Mucosa of stomach (tissue), 1 donor: ENCODE measurements around the gene NFE2L3.
"Not testable (repeated sequence)": the region's sequence is repeated elsewhere in the genome, so short reads cannot be mapped to it uniquely, and the experiment has no call there.

Source experiments
- H3K27me3 ChIP-seq: one replicate; pipeline ENCODE4 v1.7.0; 2013; ENCODE audit warnings: mild to moderate bottlenecking, low read length; ENCODE audit not compliant: control insufficient read depth, insufficient read depth
- H3K36me3 ChIP-seq: one replicate; pipeline ENCODE4 v1.7.0; 2013; ENCODE audit warnings: low read length; ENCODE audit not compliant: control insufficient read depth, insufficient read depth
- H3K4me1 ChIP-seq: one replicate; pipeline ENCODE4 v1.7.0; 2013; ENCODE audit warnings: mild to moderate bottlenecking, low read length; ENCODE audit not compliant: control insufficient read depth, insufficient read depth
- H3K4me3 ChIP-seq: one replicate; pipeline ENCODE4 v1.7.0; 2013; ENCODE audit warnings: low read length
- H3K9ac ChIP-seq: one replicate; pipeline ENCODE4 v1.7.0; 2013; ENCODE audit warnings: mild to moderate bottlenecking, low read length, moderate library complexity
- H3K9me3 ChIP-seq: one replicate; pipeline ENCODE4 v1.7.0; 2013; ENCODE audit warnings: mild to moderate bottlenecking, low read length, moderate library complexity; ENCODE audit not compliant: control insufficient read depth
- donor health status: Pancreatic carcinoma.

The NFE2L3 gene

DNA sequence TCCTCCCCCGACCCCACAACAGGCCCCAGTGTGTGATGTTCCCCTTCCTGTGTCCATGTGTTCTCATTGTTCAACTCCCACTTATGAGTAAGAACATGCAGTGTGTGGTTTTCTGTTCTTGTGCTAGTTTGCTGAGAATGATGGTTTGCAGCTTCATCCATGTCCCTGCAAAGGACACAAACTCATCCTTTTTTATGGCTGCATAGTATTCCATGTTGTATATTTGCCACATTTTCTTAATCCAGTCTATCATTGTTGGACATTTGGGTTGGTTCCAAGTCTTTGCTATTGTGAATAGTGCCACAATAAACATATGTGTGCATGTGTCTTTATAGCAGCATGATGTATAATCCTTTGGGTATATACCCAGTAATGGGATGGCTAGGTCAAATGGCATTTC lies 11.8 kb downstream of the NFE2L3 start:
- not testable (repeated sequence) for H3K9ac ChIP-seq, H3K36me3 ChIP-seq, H3K4me3 ChIP-seq, H3K27me3 ChIP-seq, H3K9me3 ChIP-seq
- H3K4me1 ChIP-seq: peaks cover 19% of the 10 kb centered on the region

DNA sequence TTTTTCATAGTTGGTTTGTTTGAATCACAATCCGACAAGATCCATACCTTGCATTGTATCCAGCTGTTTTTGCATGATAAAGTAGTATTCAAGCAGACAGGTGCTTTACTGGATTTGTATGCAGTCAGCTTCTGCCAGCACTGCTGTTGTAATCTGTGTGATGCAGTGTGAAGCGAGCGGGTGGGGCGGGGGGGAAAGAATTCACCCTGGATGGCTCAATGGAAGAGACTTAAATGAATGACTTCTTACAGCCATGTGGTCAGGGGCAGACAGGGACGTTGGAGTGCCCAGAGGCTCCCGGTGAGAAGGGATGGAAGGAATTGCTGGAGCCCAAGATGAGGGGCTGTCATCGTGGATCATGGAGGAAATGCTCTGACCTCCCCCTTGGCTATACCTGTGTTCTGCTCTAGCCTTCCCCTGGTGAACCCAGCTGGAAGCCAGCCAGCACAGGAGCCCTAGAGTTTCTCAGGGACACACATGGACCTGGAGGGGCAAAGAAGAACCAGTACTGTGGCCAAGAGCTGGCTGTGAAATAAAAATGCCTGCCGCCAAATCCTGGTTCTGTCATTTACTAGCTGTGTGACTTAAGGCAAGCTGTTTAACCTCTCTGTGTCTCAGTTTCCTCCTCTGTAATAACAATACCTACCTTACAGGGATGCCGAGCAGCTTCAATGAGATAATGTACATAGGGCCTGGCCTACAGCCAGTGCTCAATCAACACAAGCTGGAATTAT lies 14.1 kb downstream of the NFE2L3 start:
- no peak overlapping the region for H3K4me3 ChIP-seq
- no peak overlapping the region for H3K9ac ChIP-seq
- no peaks in the 10 kb centered on the region for H3K36me3 ChIP-seq
- H3K9me3 ChIP-seq: no peaks in the 10 kb centered on the region
- peaks cover 13% of the 10 kb centered on the region for H3K4me1 ChIP-seq
- no peaks in the 10 kb centered on the region for H3K27me3 ChIP-seq

DNA sequence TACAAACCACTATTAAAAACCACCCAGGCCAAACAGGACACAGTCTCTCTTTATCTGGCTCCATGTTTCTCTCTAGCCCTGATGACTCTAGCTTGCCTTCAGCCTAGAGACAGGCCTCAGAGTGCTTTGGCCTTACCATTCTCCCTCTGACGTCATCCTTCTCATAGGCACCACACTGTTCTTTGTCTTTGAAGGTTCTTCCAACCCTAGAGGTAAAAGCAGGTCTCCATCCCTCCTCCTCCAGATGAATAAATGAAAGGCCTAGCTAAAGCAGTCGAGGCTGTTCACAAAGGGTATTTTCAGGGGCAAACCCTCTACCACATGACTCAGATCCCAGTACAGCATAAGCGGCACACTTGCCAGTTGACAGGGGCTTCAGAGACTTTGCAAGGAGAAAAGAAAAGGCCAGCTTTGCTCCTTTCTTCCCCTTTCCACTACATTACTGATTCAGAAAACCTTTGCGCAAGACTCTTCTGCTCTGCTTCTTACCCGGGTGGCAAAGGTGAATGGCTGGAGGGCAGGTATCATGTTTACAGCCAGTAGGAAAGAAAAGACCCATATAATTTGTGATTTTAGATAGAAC lies 14.8 kb downstream of the NFE2L3 start:
- Histone ChIP-seq H3K27me3 (no peaks in the 10 kb centered on the region), H3K36me3 (no peaks in the 10 kb centered on the region), H3K4me1 (peaks cover 13% of the 10 kb centered on the region), H3K9me3 (no peaks in the 10 kb centered on the region), H3K4me3 (no peak overlapping the region), H3K9ac (no peak overlapping the region)

DNA sequence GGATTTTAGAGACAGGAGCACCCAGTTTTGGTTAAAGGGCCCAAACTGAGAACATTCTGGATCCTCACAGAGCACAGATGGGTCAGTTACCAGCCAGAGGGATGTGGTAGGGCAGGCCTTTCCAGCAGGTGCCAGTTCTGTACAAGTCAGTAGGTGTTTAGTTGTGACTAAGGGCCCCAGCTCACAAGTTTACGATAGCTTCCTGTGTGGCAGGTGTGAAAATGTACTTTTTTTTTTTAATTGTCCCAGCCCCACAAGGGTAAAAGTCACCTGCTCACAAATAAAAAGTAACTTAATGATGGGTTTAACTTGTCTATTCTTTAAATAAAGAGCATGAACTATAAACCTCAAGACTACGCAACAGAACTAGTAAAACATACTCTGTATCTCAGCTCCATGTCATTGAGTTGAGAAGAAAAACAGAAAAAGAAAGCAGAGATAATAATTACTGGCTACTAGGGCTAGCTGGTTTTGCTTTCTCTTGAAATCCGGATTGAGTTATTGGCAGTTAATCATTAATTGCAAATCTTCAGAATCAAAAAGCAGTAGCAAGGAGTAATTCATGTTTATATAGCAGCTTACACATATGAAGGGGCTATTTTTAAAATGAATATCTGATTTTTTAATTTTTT lies 15.4 kb downstream of the NFE2L3 start:
- Histone ChIP-seq H3K4me1 (peaks cover 13% of the 10 kb centered on the region), H3K9ac (no peak overlapping the region), H3K36me3 (no peaks in the 10 kb centered on the region), H3K4me3 (no peak overlapping the region), H3K9me3 (no peaks in the 10 kb centered on the region), H3K27me3 (no peaks in the 10 kb centered on the region)

DNA sequence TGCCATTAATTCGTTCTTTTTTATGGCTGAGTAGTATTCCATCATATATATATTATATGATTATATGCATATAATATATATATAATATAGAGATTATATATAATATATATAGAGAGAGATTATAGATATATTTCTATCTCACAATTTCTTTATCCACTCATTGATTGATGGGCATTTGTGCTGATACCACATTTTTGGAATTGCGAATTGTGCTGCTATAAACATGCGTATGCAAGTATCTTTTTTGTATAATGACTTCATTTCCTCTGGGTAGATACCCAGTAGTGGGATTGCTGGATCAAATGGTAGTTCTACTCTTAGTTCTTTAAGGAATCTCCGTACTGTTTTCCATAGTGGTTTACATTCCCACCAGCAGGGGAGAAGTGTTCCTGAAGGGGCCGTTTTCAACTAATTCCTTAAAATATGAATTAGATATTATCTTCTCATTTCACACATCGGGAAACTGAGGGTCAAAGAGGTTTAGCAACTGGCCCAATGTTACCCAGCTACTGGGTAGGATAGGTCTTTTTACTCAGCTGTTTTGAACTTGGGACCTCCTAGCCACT lies 16.5 kb downstream of the NFE2L3 start:
- Histone ChIP-seq H3K4me3 (no peak overlapping the region), H3K4me1 (peaks cover 13% of the 10 kb centered on the region), H3K36me3 (no peaks in the 10 kb centered on the region), H3K9ac (no peak overlapping the region), H3K9me3 (no peaks in the 10 kb centered on the region), H3K27me3 (no peaks in the 10 kb centered on the region)

DNA sequence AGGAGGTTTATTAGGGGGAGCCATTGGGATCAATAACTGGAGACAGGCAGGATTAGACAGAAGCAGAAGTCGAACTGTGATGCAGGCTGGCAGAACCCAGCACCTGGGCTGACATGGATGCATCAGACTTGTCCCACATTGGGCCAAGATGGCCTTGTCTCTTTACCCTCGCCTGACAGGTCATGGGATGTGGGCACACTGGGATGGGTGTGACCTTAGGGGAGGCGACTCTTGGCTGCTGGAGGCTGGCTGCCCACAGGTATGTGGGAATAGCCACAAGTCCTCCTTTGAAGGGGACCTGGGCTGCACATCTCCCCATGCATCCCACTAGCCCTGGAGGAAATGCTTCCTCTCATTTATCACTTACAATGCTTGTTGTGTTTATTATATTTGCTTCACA lies 17.3 kb downstream of the NFE2L3 start:
- Histone ChIP-seq H3K9ac (no peak overlapping the region), H3K27me3 (no peaks in the 10 kb centered on the region), H3K4me1 (peaks cover 13% of the 10 kb centered on the region), H3K4me3 (no peak overlapping the region), H3K36me3 (no peaks in the 10 kb centered on the region), H3K9me3 (no peaks in the 10 kb centered on the region)

DNA sequence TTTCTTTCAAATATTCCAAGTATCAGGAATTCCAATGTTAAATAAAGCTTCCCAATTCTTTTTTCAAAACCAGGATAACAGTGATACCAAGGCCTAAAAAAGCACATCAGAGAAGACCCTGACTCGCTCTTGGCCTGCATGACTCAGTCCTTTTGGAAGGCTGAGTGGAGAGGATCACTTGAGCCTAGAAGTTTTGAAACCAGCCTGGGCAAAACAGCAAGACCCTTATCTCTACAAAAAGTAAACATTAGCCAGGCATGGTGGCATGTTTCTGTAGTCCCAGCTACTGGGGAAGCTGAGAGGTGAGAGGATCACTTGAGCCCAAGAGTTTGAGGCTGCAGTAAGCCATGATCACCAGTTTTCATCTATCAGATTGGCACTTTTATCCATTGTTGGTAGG lies 18.7 kb downstream of the NFE2L3 start:
- Histone ChIP-seq H3K27me3 (no peaks in the 10 kb centered on the region), H3K9ac (no peak overlapping the region), H3K9me3 (no peaks in the 10 kb centered on the region), H3K4me1 (peaks cover 13% of the 10 kb centered on the region), H3K4me3 (no peak overlapping the region), H3K36me3 (no peaks in the 10 kb centered on the region)

DNA sequence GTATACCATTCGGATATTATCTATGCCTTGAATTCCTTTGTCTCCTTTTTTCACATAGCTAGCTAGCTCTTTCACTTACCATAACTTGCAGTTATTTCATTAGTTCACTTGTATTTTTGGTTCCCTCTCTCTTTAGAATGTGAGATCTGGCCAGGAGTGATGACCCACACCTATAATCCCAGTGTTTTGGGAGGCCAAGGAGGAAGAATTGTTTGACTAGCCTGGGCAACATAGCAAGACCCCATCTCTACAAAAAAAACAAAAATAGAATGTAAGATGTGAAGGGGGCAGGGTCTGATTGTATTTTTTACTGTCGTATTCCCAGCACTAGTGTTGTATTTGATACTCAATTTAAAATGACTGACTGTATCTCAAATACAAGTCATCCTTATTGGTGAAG lies 19.6 kb downstream of the NFE2L3 start:
- Histone ChIP-seq H3K36me3 (no peaks in the 10 kb centered on the region), H3K27me3 (no peaks in the 10 kb centered on the region), H3K4me3 (no peak overlapping the region), H3K4me1 (peaks cover 7% of the 10 kb centered on the region), H3K9me3 (no peaks in the 10 kb centered on the region), H3K9ac (no peak overlapping the region)

DNA sequence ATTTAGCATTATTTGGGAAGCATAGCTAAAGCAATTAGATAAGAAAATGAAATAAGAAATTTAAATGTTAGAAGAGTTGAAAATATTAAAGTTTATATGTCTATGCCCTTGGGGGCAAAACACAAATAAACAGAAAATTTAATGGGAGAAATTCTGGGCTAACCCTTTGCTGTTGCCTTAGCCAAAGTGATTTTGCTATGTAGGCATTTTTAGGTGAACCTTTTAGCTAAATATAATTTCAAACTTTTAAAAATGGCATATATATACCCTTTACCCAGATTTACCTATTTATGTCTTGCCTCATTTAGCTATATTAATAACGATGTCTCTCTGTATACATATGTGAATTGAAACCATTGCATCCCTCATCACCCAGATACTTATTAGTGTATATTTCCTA lies 20.1 kb downstream of the NFE2L3 start:
- Histone ChIP-seq H3K36me3 (no peaks in the 10 kb centered on the region), H3K4me3 (no peak overlapping the region), H3K4me1 (peaks cover 3% of the 10 kb centered on the region), H3K9me3 (no peaks in the 10 kb centered on the region), H3K27me3 (no peaks in the 10 kb centered on the region), H3K9ac (no peak overlapping the region)

DNA sequence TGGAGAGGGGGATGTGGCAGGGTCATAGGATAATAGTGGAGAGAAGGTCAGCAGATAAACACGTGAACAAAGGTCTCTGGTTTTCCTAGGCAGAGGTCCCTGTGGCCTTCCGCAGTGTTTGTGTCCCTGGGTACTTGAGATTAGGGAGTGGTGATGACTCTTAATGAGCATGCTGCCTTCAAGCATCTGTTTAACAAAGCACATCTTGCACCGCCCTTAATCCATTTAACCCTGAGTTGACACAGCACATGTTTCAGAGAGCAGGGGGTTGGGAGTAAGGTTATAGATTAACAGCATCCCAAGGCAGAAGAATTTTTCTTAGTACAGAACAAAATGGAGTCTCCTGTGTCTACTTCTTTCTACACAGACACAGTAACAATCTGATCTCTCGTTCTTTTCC lies 23.9 kb downstream of the NFE2L3 start:
- not testable (repeated sequence) for H3K36me3 ChIP-seq, H3K4me3 ChIP-seq, H3K27me3 ChIP-seq, H3K4me1 ChIP-seq, H3K9ac ChIP-seq, H3K9me3 ChIP-seq

DNA sequence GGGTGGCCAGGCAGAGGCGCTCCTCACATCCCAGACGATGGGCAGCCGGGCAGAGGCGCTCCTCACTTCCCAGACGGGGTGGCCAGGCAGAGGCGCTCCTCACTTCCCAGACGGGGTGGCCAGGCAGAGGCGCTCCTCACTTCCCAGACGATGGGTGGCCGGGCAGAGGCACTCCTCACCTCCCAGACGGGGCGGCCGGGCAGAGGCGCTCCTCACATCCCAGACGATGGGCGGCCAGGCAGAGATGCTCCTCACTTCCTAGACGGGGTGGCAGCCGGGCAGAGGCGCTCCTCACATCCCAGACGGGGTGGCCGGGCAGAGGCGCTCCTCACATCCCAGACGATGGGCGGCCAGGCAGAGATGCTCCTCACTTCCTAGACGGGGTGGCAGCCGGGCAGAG lies 24.7 kb downstream of the NFE2L3 start:
- not testable (repeated sequence) for H3K36me3 ChIP-seq, H3K9ac ChIP-seq, H3K27me3 ChIP-seq, H3K9me3 ChIP-seq, H3K4me3 ChIP-seq, H3K4me1 ChIP-seq

DNA sequence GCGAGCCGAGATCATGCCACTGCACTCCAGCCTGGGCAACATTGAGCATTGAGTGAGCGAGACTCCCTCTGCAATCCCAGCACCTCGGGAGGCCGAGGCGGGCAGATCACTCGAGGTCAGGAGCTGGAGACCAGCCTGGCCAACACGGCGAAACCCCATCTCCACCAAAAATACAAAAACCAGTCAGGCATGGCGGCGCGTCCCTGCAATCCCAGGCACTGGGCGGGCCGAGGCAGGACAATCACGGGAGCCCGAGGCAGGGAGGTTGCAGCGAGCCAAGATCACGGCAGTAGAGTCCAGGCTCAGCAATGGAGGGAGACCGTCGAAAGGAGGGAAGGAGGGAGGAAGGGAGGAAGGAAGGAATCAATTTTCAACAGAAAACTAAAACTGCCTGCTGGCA lies 25.3 kb downstream of the NFE2L3 start:
- H3K9me3 ChIP-seq: not testable (repeated sequence)

More for the DNA sequence above, 25.3 kb downstream of the NFE2L3 start:
- H3K9ac ChIP-seq, H3K4me1 ChIP-seq, H3K27me3 ChIP-seq, H3K36me3 ChIP-seq, H3K4me3 ChIP-seq: not testable (repeated sequence)
